Activated CD4-positive, alpha-beta T cell treated with anti-CD3 and anti-CD28 coated beads, Interleukin-2, Interleukin-6, amounts not matched to agents 100 ng/mL and 50 ng/mL, durations not matched to agents 16 hours and 8 hours (primary cell): ENCODE data around the gene NKIRAS1.
"Not testable (repeated sequence)": the region's sequence is repeated elsewhere in the genome, so short reads cannot be mapped to it uniquely, and the experiment has no call there.

Source experiments
- DNase-seq: peaks from one replicate; pipeline ENCODE4 v3.0.0-alpha.2; 2020

Gene NKIRAS1

GRCh38 chr3:23895181-23895580 lies 21.6 kb downstream of the NKIRAS1 start:
- DNase-seq, result no peak

GRCh38 chr3:23894254-23895061 lies 22.3 kb downstream of the NKIRAS1 start:
- no peak for DNase-seq

DNA sequence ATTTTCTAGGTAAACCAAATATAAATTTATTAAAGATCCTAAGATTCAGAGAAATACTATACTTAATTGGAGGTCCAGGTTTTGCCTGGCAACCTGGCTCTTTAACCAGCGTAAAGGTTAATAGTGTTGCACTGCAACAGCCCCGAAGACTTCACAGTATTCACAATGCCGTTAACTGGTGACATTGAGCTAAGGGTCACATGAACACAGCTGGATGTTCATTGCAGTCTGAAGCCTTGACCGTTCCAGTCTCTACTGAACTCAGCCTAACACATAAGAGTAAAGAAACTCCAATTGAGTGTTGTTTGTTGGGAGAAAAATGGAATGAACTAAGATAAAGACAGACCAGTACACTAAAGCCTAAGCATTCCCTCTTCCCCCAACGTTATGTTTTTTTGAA lies 26.8 kb downstream of the NKIRAS1 start:
- DNase-seq, result no peak

GRCh38 chr3:23889386-23889785 lies 27.4 kb downstream of the NKIRAS1 start:
- DNase-seq, result no peak

DNA sequence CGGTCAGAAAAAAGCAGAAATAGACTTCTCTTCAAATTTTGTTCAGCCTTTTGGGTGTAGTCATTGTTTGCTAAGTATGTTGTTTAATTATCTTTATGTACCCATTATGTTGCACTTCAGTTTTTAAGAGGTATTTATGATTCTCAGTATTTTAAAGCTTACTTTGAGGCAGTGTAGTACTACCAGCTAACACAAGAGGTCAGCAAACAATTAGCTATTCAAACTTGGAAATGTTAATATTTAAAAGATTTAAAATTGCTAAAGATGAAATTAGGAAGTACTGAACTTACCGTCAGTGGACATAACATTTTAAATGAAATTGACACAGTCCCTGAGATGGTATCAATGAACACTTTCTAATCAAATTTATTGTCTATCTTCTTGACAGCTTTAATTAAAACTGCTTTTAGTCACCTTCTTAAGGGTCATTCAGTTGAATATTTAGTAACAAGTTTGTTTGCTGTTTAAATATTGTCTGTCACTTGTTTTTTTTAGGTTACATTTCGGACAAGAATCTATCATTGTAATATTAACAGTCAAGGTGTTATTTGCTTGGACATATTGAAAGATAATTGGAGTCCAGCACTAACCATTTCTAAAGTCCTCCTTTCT lies 28.1 kb downstream of the NKIRAS1 start:
- DNase-seq, result peak; percentile 22

- no peak for DNase-seq
Observed at GRCh38 chr3:23886311-23886710, 30.5 kb downstream of the NKIRAS1 start.

- DNase-seq, result no peak
Observed at GRCh38 chr3:23885210-23885609, 31.6 kb downstream of the NKIRAS1 start.

DNA sequence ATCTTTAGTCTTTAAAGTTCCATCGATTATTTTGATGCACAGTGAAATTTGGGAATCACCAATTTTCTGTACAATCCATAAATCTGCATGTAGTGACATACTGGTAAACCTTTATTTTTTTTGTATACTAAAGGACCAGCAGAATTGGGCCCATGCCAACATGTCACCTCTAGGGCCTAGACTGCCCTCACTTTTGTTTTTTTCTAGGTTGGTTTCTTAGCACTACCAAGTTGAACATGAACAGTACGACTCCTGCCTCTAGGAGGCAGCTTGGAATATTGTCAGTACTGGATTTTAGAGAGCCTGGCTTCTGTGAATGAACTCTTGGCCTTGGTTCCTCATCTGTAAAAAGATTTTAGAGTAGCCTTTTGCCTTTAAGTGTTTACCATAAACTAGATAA lies 32.3 kb downstream of the NKIRAS1 start:
- no peak for DNase-seq

GRCh38 chr3:23882487-23882918 lies 34.3 kb downstream of the NKIRAS1 start:
- DNase-seq, result no peak

DNA sequence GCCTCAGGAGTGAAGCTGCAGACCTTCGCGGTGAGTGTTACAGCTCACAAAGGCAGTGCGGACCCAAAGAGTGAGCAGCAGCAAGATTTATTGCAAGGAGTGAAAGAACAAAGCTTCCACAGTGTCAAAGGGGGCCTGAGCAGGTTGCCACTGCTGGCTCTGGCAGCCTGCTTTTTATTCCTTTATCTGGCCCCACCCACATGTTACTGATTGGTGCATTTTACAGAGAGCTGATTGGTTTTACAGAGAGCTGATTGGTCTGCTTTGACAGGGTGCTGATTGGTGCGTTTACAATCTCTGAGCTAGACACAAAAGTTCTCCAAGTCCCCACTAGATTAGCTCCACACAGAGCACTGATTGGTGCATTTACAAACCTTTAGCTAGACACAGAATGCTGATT lies 34.8 kb downstream of the NKIRAS1 start:
- not testable (repeated sequence) for DNase-seq

- DNase-seq, result no peak
Observed at GRCh38 chr3:23880703-23881339, 36.0 kb downstream of the NKIRAS1 start.

DNA sequence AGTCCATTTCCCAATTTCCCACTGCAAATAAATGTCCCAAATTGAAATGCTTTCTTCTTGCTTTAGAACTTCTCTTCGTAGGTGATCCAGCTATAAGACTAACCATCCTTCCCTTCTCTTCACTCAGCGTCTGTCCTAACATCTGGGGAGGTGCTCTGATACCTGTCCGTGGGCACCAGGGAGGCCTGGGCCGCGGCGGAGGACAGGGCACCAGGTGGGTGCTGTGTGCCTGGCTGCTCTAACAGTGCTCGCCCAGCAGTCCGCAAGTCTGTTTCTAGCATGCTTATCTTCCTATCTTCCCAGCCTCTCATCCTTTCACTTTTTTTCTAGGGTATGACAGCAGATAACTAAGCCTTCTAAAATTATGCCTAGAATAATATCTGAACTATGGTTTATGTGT lies 37.3 kb downstream of the NKIRAS1 start:
- DNase-seq, result no peak

DNA sequence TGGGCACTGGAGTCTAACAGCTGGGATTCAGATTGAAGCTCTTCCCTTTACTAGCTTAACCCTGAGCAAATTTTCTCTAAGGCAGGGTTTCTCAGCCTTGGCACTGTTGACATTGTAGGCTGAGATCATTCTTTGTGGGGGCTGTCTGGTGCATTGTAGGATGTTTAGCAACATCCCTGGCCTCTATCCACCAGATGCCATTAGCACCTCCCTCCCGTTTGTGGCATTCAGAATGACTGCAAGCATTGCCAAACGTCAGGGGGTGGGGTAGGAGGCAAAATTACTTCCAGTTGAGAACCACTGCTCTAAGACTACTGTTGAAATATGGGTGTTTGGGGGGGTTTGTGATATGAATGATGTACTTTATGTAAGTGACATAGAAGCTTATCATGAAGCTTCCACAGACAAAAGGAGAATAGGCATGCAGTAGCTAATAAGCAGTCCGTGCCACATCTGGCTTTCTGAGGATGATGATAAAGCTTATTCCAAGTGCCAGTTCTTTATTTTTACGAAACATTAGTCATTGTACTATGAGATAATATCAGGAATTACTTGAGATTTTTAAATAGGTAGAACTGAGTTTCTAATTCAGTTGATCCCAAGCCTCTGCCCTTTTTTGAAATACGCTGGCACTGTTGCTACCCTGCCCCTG lies 39.3 kb downstream of the NKIRAS1 start:
- DNase-seq, result no peak

GRCh38 chr3:23876923-23877322 lies 39.9 kb downstream of the NKIRAS1 start:
- DNase-seq, result no peak

GRCh38 chr3:23875113-23875725 lies 41.6 kb downstream of the NKIRAS1 start:
- no peak for DNase-seq

GRCh38 chr3:23874359-23875112 lies 42.3 kb downstream of the NKIRAS1 start:
- no peak for DNase-seq

DNA sequence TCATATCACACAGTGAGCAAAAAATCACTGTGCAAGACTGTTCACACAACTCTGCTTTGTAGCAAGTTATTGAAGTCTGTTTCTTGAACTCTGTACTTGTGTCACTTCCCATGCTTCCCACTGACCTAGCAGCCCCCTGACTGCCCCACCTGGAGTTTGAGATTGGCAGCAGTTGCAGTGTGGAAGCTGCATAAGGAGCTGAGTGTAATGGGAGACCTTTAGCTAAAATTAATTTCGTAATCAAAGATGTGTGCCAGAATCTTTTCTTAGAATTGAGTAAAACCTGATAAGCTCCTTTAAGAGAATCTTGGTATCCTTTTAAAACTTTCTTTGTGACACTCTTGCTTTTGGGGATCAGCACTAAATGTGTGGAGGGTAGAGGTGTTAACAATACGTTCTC lies 42.8 kb downstream of the NKIRAS1 start:
- DNase-seq, result no peak

DNA sequence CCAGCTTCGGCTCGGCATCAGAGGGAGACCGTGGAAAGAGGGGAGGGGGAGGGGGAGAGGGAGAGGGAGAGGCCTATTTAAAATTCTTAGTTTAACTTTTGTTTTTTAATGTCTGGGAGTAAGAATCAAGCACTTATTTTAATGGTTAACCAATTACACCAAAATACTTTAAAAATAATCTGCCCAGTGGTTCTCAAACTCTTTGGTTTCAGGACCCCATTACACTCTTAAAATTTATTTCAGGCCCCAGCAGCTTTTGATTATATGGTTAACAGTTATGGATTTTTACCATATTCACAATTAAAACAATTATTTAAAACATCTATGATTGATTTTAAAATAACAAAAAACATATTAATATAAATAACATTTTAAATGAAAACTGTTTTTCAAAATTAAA lies 44.5 kb downstream of the NKIRAS1 start:
- DNase-seq, result no peak

GRCh38 chr3:23871361-23871760 lies 45.4 kb downstream of the NKIRAS1 start:
- not testable (repeated sequence) for DNase-seq

DNA sequence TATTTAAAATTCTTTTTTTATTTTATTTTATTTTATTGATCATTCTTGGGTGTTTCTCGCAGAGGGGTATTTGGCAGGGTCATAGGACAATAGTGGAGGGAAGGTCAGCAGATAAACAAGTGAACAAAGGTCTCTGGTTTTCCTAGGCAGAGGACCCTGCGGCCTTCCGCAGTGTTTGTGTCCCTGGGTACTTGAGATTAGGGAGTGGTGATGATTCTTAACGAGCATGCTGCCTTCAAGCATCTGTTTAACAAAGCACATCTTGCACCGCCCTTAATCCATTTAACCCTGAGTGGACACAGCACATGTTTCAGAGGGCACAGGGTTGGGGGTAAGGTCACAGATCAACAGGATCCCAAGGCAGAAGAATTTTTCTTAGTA lies 46.1 kb downstream of the NKIRAS1 start:
- not testable (repeated sequence) for DNase-seq

- DNase-seq, result no peak
Observed at GRCh38 chr3:23869977-23870662, 46.7 kb downstream of the NKIRAS1 start.

GRCh38 chr3:23867838-23868237 lies 49.0 kb downstream of the NKIRAS1 start:
- no peak for DNase-seq
